ENCODE results near the gene JAZF1.

The JAZF1 gene

GRCh38 chr7:28071570-28071969, 109.0 kb downstream of the JAZF1 start:
- no peak for DNase-seq (ENCODE audit: low read depth)
- H3K4me3 ChIP-seq (ENCODE audit: low read depth, low read length) = no peak overlapping the region
- no peak for TF ChIP-seq CTCF (IDR thresholded peaks at IDR 0.05; ENCODE audit: low read depth, low read length, missing control alignments)

- no peak for DNase-seq (ENCODE audit: low read depth)
- no peak for TF ChIP-seq CTCF (IDR thresholded peaks at IDR 0.05; ENCODE audit: low read depth, low read length, missing control alignments)
- H3K4me3 ChIP-seq (ENCODE audit: low read depth, low read length) = no peak overlapping the region
Measured at GRCh38 chr7:28070297-28071055, 110.1 kb downstream of the JAZF1 start.

GRCh38 chr7:28069807-28070206, 110.8 kb downstream of the JAZF1 start:
- no peak for TF ChIP-seq CTCF (IDR thresholded peaks at IDR 0.05; ENCODE audit: low read depth, low read length, missing control alignments)
- H3K4me3 ChIP-seq (ENCODE audit: low read depth, low read length) = no peak overlapping the region

GRCh38 chr7:28069388-28069787, 111.2 kb downstream of the JAZF1 start:
- no peak for DNase-seq (ENCODE audit: low read depth)
- TF ChIP-seq CTCF (IDR thresholded peaks at IDR 0.05; ENCODE audit: low read depth, low read length, missing control alignments) = no peak
- no peak overlapping the region for H3K4me3 ChIP-seq (ENCODE audit: low read depth, low read length)

More at GRCh38 chr7:28069807-28070206, 110.8 kb downstream of the JAZF1 start:
- DNase-seq (ENCODE audit: low read depth) = no peak

GRCh38 chr7:28068811-28069216, 111.8 kb downstream of the JAZF1 start:
- TF ChIP-seq CTCF (IDR thresholded peaks at IDR 0.05; ENCODE audit: low read depth, low read length, missing control alignments) = no peak
- DNase-seq (ENCODE audit: low read depth) = no peak

GRCh38 chr7:28067171-28067570, 113.4 kb downstream of the JAZF1 start:
- H3K4me3 ChIP-seq (ENCODE audit: low read depth, low read length) = no peak overlapping the region
- TF ChIP-seq CTCF (IDR thresholded peaks at IDR 0.05; ENCODE audit: low read depth, low read length, missing control alignments) = no peak
- DNase-seq (ENCODE audit: low read depth) = no peak

More at GRCh38 chr7:28068811-28069216, 111.8 kb downstream of the JAZF1 start:
- no peak overlapping the region for H3K4me3 ChIP-seq (ENCODE audit: low read depth, low read length)
